Peyer's patch (tissue), 4 donors: ENCODE results near the gene ZNF722.

ENCODE experiments used
- CTCF ChIP-seq, 6 experiments: fragments of 450-650 bp in 4 of 6; fragments of 200-600 bp in 2 of 6; sonication (generic) in 1 of 6; IDR thresholded peaks; one replicate each; pipeline ENCODE4 v1.5.1; 2017 to 2019; ENCODE audit warnings: antibody characterized with exemption in 6 of 6, mild to moderate bottlenecking in 3 of 6, moderate library complexity in 1 of 6
- POLR2A ChIP-seq, 2 donors: fragments of 450-650 bp; IDR thresholded peaks; one replicate each; pipeline ENCODE4 v1.5.1; 2017; ENCODE audit warnings: antibody characterized with exemption in 2 of 2, mild to moderate bottlenecking in 2 of 2, moderate library complexity in 2 of 2

GRCh38 chr7:63998549-63998948 is at the start of gene ZNF722:
- TF ChIP-seq CTCF (IDR thresholded peaks at IDR 0.05) (no peak), POLR2A (IDR thresholded peaks at IDR 0.05) (no peak)
